GM12875 (cell line): ENCODE data around the gene WNT1.

ENCODE experiments used
- H3K4me3 ChIP-seq: one replicate; pipeline ENCODE4 v1.5.1; 2011; ENCODE audit warnings: low read depth, low read length, control low read depth
- CTCF ChIP-seq: IDR thresholded peaks from 2 replicates; pipeline ENCODE4 v1.5.1; 2011; ENCODE audit warnings: low read depth, mild to moderate bottlenecking, control low read depth, inconsistent platforms, low read length, moderate library complexity, borderline replicate concordance; ENCODE audit not compliant: insufficient read depth

Gene WNT1

GRCh38 chr12:48952691-48953090, 25.4 kb upstream of the WNT1 start:
- H3K4me3 ChIP-seq, result no peak overlapping the region
- no peak for TF ChIP-seq CTCF

GRCh38 chr12:48954061-48954460, 24.1 kb upstream of the WNT1 start:
- no peak for TF ChIP-seq CTCF

GRCh38 chr12:48954841-48955501, 23.2 kb upstream of the WNT1 start:
- TF ChIP-seq CTCF, result no peak
- no peak overlapping the region for H3K4me3 ChIP-seq

More at GRCh38 chr12:48954061-48954460, 24.1 kb upstream of the WNT1 start:
- H3K4me3 ChIP-seq, result no peak overlapping the region

- H3K4me3 ChIP-seq, result peak overlapping the region; percentile 98
- TF ChIP-seq CTCF, result peak; percentile 12; the same call in 1 of the 2 replicates
Measured at GRCh38 chr12:48956279-48957140, 21.6 kb upstream of the WNT1 start.

GRCh38 chr12:48957141-48958048, 20.7 kb upstream of the WNT1 start, which contains the start of gene ARF3:
Gene ARF3 (minus strand): TSS chr12:48957487. CDS start chr12:48941095, 16,392 bp downstream.
- no peak for TF ChIP-seq CTCF
- peak within 1 kb of the TSS; percentile 98 for H3K4me3 ChIP-seq

GRCh38 chr12:48958049-48958388, 20.1 kb upstream of the WNT1 start:
- peak overlapping the region; percentile 98 for H3K4me3 ChIP-seq
- TF ChIP-seq CTCF, result no peak
